Measurements from ENCODE around the gene CHCHD6.

CHCHD6 gene

GRCh38 chr3:126931806-126932187 is 227.8 kb downstream of the CHCHD6 start:
- no peak overlapping the region for H3K4me3 ChIP-seq (ENCODE audit: low read length)
- no peak for DNase-seq (ENCODE audit: low read depth)

GRCh38 chr3:126932188-126932931 is 228.3 kb downstream of the CHCHD6 start:
- H3K4me3 ChIP-seq (ENCODE audit: low read length): no peak overlapping the region
- DNase-seq (ENCODE audit: low read depth): peak; percentile 22
- TF ChIP-seq CTCF (IDR thresholded peaks at IDR 0.05; ENCODE audit: insufficient read depth, low read depth, low read length, missing control alignments): no peak

More at GRCh38 chr3:126931806-126932187, 227.8 kb downstream of the CHCHD6 start:
- no peak for TF ChIP-seq CTCF (IDR thresholded peaks at IDR 0.05; ENCODE audit: insufficient read depth, low read depth, low read length, missing control alignments)

- no peak for DNase-seq (ENCODE audit: low read depth)
- no peak overlapping the region for H3K4me3 ChIP-seq (ENCODE audit: low read length)
- TF ChIP-seq CTCF (IDR thresholded peaks at IDR 0.05; ENCODE audit: insufficient read depth, low read depth, low read length, missing control alignments): no peak
Observed at GRCh38 chr3:126934031-126934531, 230.0 kb downstream of the CHCHD6 start.

GRCh38 chr3:126934991-126935390 is 231.0 kb downstream of the CHCHD6 start:
- H3K4me3 ChIP-seq (ENCODE audit: low read length): no peak overlapping the region
- TF ChIP-seq CTCF (IDR thresholded peaks at IDR 0.05; ENCODE audit: insufficient read depth, low read depth, low read length, missing control alignments): no peak
- DNase-seq (ENCODE audit: low read depth): no peak

GRCh38 chr3:126935756-126936509 is 231.9 kb downstream of the CHCHD6 start:
- DNase-seq (ENCODE audit: low read depth): no peak
- TF ChIP-seq CTCF (IDR thresholded peaks at IDR 0.05; ENCODE audit: insufficient read depth, low read depth, low read length, missing control alignments): no peak
- no peak overlapping the region for H3K4me3 ChIP-seq (ENCODE audit: low read length)

GRCh38 chr3:126936853-126937425 is 232.9 kb downstream of the CHCHD6 start:
- TF ChIP-seq CTCF (IDR thresholded peaks at IDR 0.05; ENCODE audit: insufficient read depth, low read depth, low read length, missing control alignments): no peak
- DNase-seq (ENCODE audit: low read depth): no peak
- H3K4me3 ChIP-seq (ENCODE audit: low read length): no peak overlapping the region

Measured in epithelial cell of esophagus (primary cell).